HG02870 (cell line): ENCODE data around the gene HGF.

Experiments used
- ATAC-seq: cut with Tn5 transposase; IDR thresholded peaks from one replicate; pipeline ENCODE4 v1.9.1; 2021; ENCODE audit warnings: mild to moderate bottlenecking, moderate library complexity; ENCODE audit not compliant: unreplicated experiment

The HGF gene

DNA sequence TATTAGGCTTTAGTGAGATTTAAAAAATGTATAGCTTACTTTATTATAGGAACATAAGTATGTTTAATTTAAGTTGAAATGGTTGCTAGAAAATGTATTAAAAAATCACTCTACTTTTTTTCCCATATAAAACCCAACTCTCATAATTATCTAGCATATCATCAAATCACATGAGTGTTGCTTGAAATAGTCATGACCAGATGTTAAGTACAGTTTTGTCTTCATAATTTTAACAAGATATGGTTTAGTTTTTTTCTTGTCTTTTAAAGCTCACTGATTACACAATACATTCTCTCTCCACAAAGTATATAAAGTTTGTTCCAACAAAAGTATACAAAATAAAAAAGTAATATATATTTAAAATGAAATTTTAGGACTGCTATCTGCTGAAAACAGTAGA lies 82.8 kb downstream of the HGF start:
- no peak for ATAC-seq

DNA sequence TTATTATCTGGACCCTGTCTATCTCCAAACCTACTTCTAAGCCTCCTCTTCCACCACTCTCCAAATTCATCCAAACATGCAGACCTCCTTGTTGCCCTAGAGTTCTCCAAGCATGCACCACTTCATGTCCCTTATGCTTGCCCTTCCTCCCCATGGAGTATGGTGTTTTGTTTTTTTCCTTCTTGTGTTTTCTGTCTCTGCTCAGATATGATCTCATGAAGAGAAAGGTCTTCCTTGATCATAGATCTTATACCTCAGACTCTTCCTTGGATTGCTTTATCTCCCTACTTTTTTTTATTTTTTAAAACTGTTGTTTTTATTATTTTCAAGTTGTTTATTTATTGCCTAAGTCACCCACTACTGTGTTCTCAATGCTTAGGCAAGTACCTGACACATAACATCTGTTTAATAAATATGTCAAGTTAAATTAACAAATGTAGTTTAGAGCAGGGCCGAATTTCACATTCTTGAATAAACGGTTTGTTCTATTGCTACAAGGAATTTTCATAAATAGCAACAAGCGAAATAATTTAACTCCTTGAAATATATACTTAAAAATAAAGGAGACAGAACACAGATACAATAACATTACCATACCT lies 84.5 kb downstream of the HGF start:
- ATAC-seq = no peak

- peak; percentile 79 for ATAC-seq
Observed at GRCh38 chr7:81684514-81685269, 85.2 kb downstream of the HGF start.

GRCh38 chr7:81684033-81684432 lies 85.8 kb downstream of the HGF start:
- no peak for ATAC-seq

DNA sequence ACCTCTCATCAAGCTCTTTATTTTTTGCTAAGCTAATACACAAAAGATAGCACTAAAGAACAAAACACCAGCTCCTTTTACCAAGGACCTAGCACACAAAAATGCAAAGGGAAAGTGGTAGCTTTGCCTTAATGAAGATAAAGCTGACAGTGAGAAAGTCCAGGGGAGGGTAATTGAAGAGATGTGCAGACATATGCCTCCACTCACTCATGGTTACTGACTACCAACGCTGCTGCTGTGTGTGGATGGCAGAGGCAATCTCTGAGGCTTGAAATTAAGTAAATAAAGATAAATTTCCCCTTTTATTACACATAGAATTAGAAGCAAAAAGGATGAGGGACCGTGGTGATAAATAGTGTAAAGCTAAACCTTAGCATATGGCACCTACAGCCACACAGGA lies 87.0 kb downstream of the HGF start:
- ATAC-seq = no peak

- no peak for ATAC-seq
Observed at GRCh38 chr7:81680120-81680519, 89.7 kb downstream of the HGF start.

DNA sequence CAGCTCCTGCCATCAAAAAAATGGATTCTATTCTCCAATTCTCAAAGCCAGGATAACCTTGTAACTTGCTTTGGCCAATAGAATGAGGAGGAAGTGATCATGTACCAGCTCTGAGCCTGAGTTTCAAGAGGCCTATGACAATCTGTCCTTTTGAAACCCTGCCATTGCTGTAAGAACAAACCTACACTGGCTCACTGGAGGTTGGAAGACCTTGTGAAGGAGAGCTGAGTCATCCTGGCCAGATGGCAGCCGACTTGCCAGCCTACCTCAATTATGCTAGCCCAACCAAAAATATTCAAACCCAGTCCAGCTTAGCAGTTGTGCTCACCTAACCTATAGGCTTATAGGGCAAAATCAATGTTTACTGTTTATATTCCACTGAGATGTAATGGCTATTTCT lies 93.0 kb downstream of the HGF start:
- no peak for ATAC-seq

- ATAC-seq = no peak
Observed at GRCh38 chr7:81676105-81676811, 93.6 kb downstream of the HGF start.

GRCh38 chr7:81674431-81674830 lies 95.4 kb downstream of the HGF start:
- no peak for ATAC-seq

DNA sequence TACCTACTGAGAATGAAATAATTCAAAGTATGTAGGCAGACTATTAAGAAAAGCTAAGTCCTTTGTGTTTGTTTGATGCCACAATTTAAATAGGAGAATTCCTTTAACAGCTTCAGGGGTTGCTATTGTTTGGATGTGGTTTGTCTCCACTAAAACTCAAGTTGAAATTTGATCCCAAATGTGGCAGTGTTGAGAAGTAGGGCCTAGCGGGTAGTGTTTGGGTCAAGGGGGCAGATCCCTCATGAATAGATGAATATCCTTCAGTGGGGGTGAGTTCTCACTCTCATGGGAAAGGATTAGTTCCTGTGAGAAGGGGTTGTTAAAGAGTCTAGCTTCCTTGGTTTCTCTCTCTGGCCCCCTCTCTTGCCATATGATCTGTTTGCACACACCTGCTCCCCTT lies 97.0 kb downstream of the HGF start:
- no peak for ATAC-seq

- ATAC-seq = no peak
Observed at GRCh38 chr7:81669476-81670105, 100.3 kb downstream of the HGF start.

GRCh38 chr7:81666209-81666608 lies 103.6 kb downstream of the HGF start:
- no peak for ATAC-seq

- ATAC-seq = no peak
Observed at GRCh38 chr7:81665236-81665635, 104.6 kb downstream of the HGF start.

DNA sequence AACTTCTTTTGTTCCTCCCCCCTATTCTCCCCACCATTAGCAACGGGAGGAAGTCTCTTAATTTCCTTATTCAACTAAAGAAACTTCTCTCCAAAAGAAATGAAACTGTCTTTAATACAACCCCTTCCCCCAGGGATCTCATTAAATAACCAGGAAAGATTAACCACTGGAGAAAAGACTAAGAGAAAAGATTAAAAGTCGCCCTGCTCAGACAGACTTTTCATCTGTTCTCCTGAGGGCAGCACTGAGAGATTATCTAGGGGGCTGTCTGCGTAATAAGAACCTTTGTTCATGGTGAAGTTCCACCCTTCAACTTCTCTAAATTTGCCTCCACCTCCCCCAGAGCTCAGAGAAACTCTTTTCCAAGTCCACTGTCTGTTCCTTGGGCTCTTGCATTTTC lies 105.5 kb downstream of the HGF start:
- ATAC-seq = no peak

GRCh38 chr7:81662531-81662930 lies 107.3 kb downstream of the HGF start:
- ATAC-seq = no peak

DNA sequence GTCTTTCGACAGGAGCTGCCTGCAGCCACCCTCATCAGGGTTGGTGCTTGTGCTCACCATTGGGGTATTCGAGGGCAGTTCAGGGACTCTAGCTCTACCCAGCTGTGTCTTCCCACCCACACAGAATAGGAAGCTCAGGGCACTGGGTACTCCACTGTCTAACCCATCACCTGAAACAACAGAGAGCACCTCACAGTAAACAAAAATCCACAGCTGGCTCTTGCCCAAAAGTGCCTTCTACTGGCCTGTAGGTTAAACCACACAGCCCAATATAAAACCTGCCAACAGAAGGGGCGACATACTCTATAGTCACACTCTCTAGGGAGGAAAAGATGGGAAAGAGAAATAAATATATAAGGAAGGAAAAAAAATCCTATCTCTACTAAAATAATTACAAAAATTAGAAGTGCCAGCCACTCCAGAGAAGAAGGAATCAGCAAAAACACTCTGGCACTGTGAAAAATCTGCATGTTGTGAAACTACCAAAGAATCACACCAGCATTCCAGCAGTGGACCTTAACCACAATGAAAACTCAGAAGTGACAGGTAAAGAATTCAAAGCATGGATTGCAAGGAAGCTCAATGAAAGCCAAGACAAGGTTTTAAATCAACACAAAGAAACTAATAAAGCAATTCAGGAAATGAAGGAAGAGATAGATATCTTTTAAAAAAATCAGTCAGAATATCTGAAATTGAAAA lies 110.0 kb downstream of the HGF start:
- no peak for ATAC-seq

- ATAC-seq = no peak
Observed at GRCh38 chr7:81657551-81657950, 112.3 kb downstream of the HGF start.

GRCh38 chr7:81655271-81655670 lies 114.6 kb downstream of the HGF start:
- ATAC-seq = no peak

GRCh38 chr7:81652225-81652624 lies 117.6 kb downstream of the HGF start:
- ATAC-seq = no peak
